H1 (cell line): Measurements from ENCODE around the gene DLGAP3. TPM values are rescaled to one million over a fixed set of nuclear protein-coding genes. Genes with fewer than 3 reads are reported as not detected.

Source experiments
- CTCF ChIA-PET: fragments of 300-600 bp; sonication (Branson Sonifier 250); formaldehyde crosslinking; loops from one replicate; lab custom pipeline; 2021; ENCODE audit not compliant: partially characterized antibody; lab: Charles Lee
- POLR2A ChIA-PET: fragments of 300-600 bp; sonication (Branson Sonifier 250); formaldehyde crosslinking; loops from one replicate; lab custom pipeline; 2021; ENCODE audit warnings: inconsistent platforms; ENCODE audit not compliant: partially characterized antibody; lab: Charles Lee
- DNase-seq, 2 experiments: peaks; one replicate each; pipeline versions ENCODE4 v3.0.0 to v3.0.0-alpha.2; 2010 to 2022; ENCODE audit warnings: low spot score in 2 of 2, low read depth in 1 of 2, mixed read lengths in 1 of 2
- FAIRE-seq: peaks from 2 replicates; lab custom pipeline; 2011; peaks lifted over from hg19 to GRCh38; lab: Jason Lieb, UNC
- H2AFZ ChIP-seq: 2 replicates; pipeline ENCODE4 v1.8.1; 2012; ENCODE audit warnings: low read length, inconsistent platforms
- H2AK5ac ChIP-seq: 2 replicates; pipeline ENCODE4 v1.6.1; 2013; ENCODE audit warnings: low read depth, low read length
- H2BK120ac ChIP-seq: replicated peaks from 2 replicates; pipeline ENCODE3; 2013; ENCODE audit warnings: low read depth, low read length, inconsistent platforms
- H2BK12ac ChIP-seq: 2 replicates; pipeline ENCODE4 v1.6.1; 2013; ENCODE audit warnings: low read depth, low read length
- H2BK15ac ChIP-seq: 2 replicates; pipeline ENCODE4 v1.6.1; 2013; ENCODE audit warnings: low read length
- H2BK20ac ChIP-seq: 2 replicates; pipeline ENCODE4 v1.6.1; 2013; ENCODE audit warnings: low read length
- H2BK5ac ChIP-seq: 2 replicates; pipeline ENCODE4 v1.6.1; 2013; ENCODE audit warnings: low read depth, low read length
- H3K14ac ChIP-seq: 2 replicates; pipeline ENCODE4 v1.6.1; 2013; ENCODE audit warnings: inconsistent platforms; ENCODE audit not compliant: insufficient read length
- H3K18ac ChIP-seq: 2 replicates; pipeline ENCODE4 v1.6.1; 2013; ENCODE audit warnings: low read length; ENCODE audit errors: extremely low read depth
- H3K23ac ChIP-seq: 2 replicates; pipeline ENCODE4 v1.6.1; 2013; ENCODE audit warnings: inconsistent platforms; ENCODE audit not compliant: insufficient read length
- H3K23me2 ChIP-seq: 2 replicates; pipeline ENCODE4 v1.6.1; 2013; ENCODE audit warnings: low read depth, low read length
- H3K27ac ChIP-seq: 2 replicates; pipeline ENCODE4 v1.6.1; 2011; ENCODE audit warnings: low read depth, low read length, inconsistent platforms
- H3K27me3 ChIP-seq, 4 experiments: replicated peaks in 1 of 4; 1 replicate in 1 of 4; 2 replicates in 3 of 4; pipeline versions ENCODE4 v1.6.1 to v1.8.1; 2011 to 2013; ENCODE audit warnings: low read length in 3 of 4, mild to moderate bottlenecking in 3 of 4, inconsistent platforms in 2 of 4, mixed read lengths in 2 of 4, moderate library complexity in 1 of 4; ENCODE audit not compliant: control insufficient read depth in 3 of 4, insufficient read depth in 3 of 4; ENCODE audit errors: extremely low read depth in 1 of 4
- H3K36me3 ChIP-seq, 4 experiments: 2 replicates each; pipeline versions ENCODE4 v1.6.1 to v1.8.1; 2011 to 2013; ENCODE audit warnings: mild to moderate bottlenecking in 4 of 4, low read length in 3 of 4, moderate library complexity in 2 of 4, control low read depth in 1 of 4, inconsistent platforms in 1 of 4; ENCODE audit not compliant: insufficient read depth in 4 of 4, control insufficient read depth in 2 of 4
- H3K4ac ChIP-seq: replicated peaks from 2 replicates; pipeline ENCODE3; 2013; ENCODE audit warnings: low read length, low read depth, mixed read lengths, inconsistent platforms; ENCODE audit not compliant: insufficient read length
- H3K4me1 ChIP-seq, 4 experiments: replicated peaks in 1 of 4; 1 replicate in 1 of 4; 2 replicates in 3 of 4; pipeline versions ENCODE4 v1.6.1 to v1.8.1; 2011 to 2013; ENCODE audit warnings: low read length in 3 of 4, inconsistent platforms in 2 of 4, mixed read lengths in 1 of 4; ENCODE audit not compliant: insufficient read depth in 4 of 4, control insufficient read depth in 3 of 4
- H3K4me2 ChIP-seq, 2 experiments: 2 replicates each; pipeline versions ENCODE4 v1.6.1 to v1.8.1; 2011 to 2013; ENCODE audit warnings: low read depth in 2 of 2, low read length in 2 of 2, control low read depth in 1 of 2, inconsistent platforms in 1 of 2, mild to moderate bottlenecking in 1 of 2; ENCODE audit not compliant: insufficient read depth in 1 of 2
- H3K4me3 ChIP-seq, 4 experiments: fragments of 200-600, 300-600 bp in 1 of 4; sonication (generic), shearing (Covaris generic), sonication (Bioruptor Twin) in 1 of 4; 2 replicates each; pipeline versions ENCODE4 v1.5.1 to v1.8.1; 2011 to 2016; ENCODE audit warnings: low read length in 4 of 4, low read depth in 3 of 4, control low read depth in 2 of 4, inconsistent platforms in 2 of 4, mild to moderate bottlenecking in 2 of 4, mixed read lengths in 1 of 4, moderate library complexity in 1 of 4; ENCODE audit not compliant: insufficient read depth in 2 of 4; ENCODE audit errors: extremely low read depth in 1 of 4
- H3K56ac ChIP-seq: replicated peaks from 2 replicates; pipeline ENCODE3; 2013; ENCODE audit warnings: low read depth, mild to moderate bottlenecking, mixed read lengths, low read length, inconsistent platforms; ENCODE audit not compliant: insufficient read length
- H3K79me1 ChIP-seq: 2 replicates; pipeline ENCODE4 v1.6.1; 2013; ENCODE audit warnings: low read depth, low read length, control low read depth
- H3K79me2 ChIP-seq, 2 experiments: 2 replicates each; pipeline versions ENCODE4 v1.6.1 to v1.8.1; 2012 to 2013; ENCODE audit warnings: low read length in 2 of 2, mild to moderate bottlenecking in 2 of 2, inconsistent platforms in 1 of 2; ENCODE audit not compliant: insufficient read depth in 2 of 2, control insufficient read depth in 1 of 2
- H3K9ac ChIP-seq, 4 experiments: replicated peaks in 1 of 4; 1 replicate in 1 of 4; 2 replicates in 3 of 4; pipeline versions ENCODE4 v1.6.1 to v1.8.1; 2011 to 2013; ENCODE audit warnings: low read depth in 3 of 4, low read length in 3 of 4, control low read depth in 2 of 4, mild to moderate bottlenecking in 2 of 4, moderate library complexity in 2 of 4, inconsistent platforms in 1 of 4; ENCODE audit errors: extremely low read depth in 1 of 4
- H3K9me3 ChIP-seq, 2 experiments: 2 replicates each; pipeline versions ENCODE4 v1.6.1 to v1.8.1; 2012 to 2013; ENCODE audit warnings: mild to moderate bottlenecking in 2 of 2, moderate library complexity in 2 of 2, control low read depth in 1 of 2, inconsistent platforms in 1 of 2, low read depth in 1 of 2, low read length in 1 of 2, mixed read lengths in 1 of 2; ENCODE audit not compliant: insufficient read depth in 2 of 2
- H4K20me1 ChIP-seq, 2 experiments: replicated peaks in 1 of 2; 2 replicates each; pipeline versions ENCODE3 to v1.8.1; 2011 to 2013; ENCODE audit warnings: inconsistent platforms in 2 of 2, low read length in 2 of 2, mild to moderate bottlenecking in 1 of 2; ENCODE audit not compliant: insufficient read depth in 2 of 2, control insufficient read depth in 1 of 2
- H4K5ac ChIP-seq: 2 replicates; pipeline ENCODE4 v1.6.1; 2013; ENCODE audit warnings: low read length, low read depth, mixed read lengths, inconsistent platforms; ENCODE audit not compliant: insufficient read length
- H4K8ac ChIP-seq: 2 replicates; pipeline ENCODE4 v1.8.0; 2013; ENCODE audit warnings: mild to moderate bottlenecking, moderate library complexity, low read length, inconsistent platforms; ENCODE audit not compliant: insufficient read depth; ENCODE audit errors: extremely low read depth
- H4K91ac ChIP-seq: replicated peaks from 2 replicates; pipeline ENCODE3; 2013; ENCODE audit warnings: low read length, mixed read lengths, inconsistent platforms; ENCODE audit not compliant: insufficient read length
- CREB1 ChIP-seq: IDR thresholded peaks from 2 replicates; pipeline ENCODE4 v1.6.1; 2012; ENCODE audit warnings: inconsistent platforms
- FOSL1 ChIP-seq: IDR thresholded peaks from 2 replicates; pipeline ENCODE4 v1.6.1; 2011; ENCODE audit warnings: mild to moderate bottlenecking, low read depth, low read length, moderate library complexity; ENCODE audit not compliant: insufficient read depth
- GTF2F1 ChIP-seq: IDR thresholded peaks from 2 replicates; pipeline ENCODE4 v1.6.1; 2012; ENCODE audit warnings: low read depth, low read length, improper control_type of control experiment, borderline replicate concordance
- JUND ChIP-seq: IDR thresholded peaks from 2 replicates; pipeline ENCODE4 v1.6.1; 2011; ENCODE audit warnings: mild to moderate bottlenecking, improper control_type of control experiment, low read length
- KDM5A ChIP-seq: fragments of 200-600 bp; IDR thresholded peaks from 2 replicates; pipeline ENCODE4 v1.7.1; 2012; ENCODE audit warnings: mild to moderate bottlenecking, low read length, inconsistent platforms, mixed read lengths
- MAX ChIP-seq: IDR thresholded peaks from 2 replicates; pipeline ENCODE4 v1.6.1; 2012; ENCODE audit warnings: inconsistent platforms
- PHF8 ChIP-seq: fragments of 200-600 bp; sonication (generic); conservative IDR thresholded peaks from 2 replicates; pipeline ENCODE4 v1.7.1; 2012; ENCODE audit warnings: low read depth, mild to moderate bottlenecking, inconsistent platforms, low read length, moderate library complexity
- RFX5 ChIP-seq: IDR thresholded peaks from 2 replicates; pipeline ENCODE4 v1.6.1; 2011; ENCODE audit warnings: low read depth, low read length, improper control_type of control experiment, borderline replicate concordance
- RXRA ChIP-seq: IDR thresholded peaks from 2 replicates; pipeline ENCODE4 v1.6.1; 2011; ENCODE audit warnings: low read depth, mild to moderate bottlenecking, low read length, moderate library complexity; ENCODE audit not compliant: insufficient read depth
- SIRT6 ChIP-seq: IDR thresholded peaks from one replicate; pipeline ENCODE4 v1.7.1; 2012; ENCODE audit warnings: low read length, inconsistent platforms
- SUZ12 ChIP-seq: fragments of 200-600 bp; sonication (generic); IDR thresholded peaks from 2 replicates; pipeline ENCODE4 v1.6.1; 2012; ENCODE audit warnings: mild to moderate bottlenecking, inconsistent platforms, low read length, moderate library complexity, mixed read lengths
- USF2 ChIP-seq: IDR thresholded peaks from 2 replicates; pipeline ENCODE4 v1.6.1; 2011; ENCODE audit warnings: low read length, improper control_type of control experiment
- WGBS, 2 experiments: shearing (Covaris generic) in 1 of 2; methylation state at CpG; one replicate each; pipeline versions ENCODE4 v1.1.6 to v1.1.7; 2013 to 2015; ENCODE audit warnings: low lambda C conversion rate in 2 of 2, mixed read lengths in 2 of 2, inconsistent platforms in 1 of 2, low coverage in 1 of 2, missing lambda C conversion rate in 1 of 2; ENCODE audit not compliant: insufficient replicate concordance in 2 of 2, insufficient coverage in 1 of 2, insufficient read length in 1 of 2; ENCODE audit errors: extremely low coverage in 1 of 2, missing lambda C conversion rate in 1 of 2; 5-methylcytosine and 5-hydroxymethylcytosine counted together
- polyA plus RNA-seq, 7 experiments: library from polyadenylated mRNA; depleted of rRNA in 3 of 7; stranded (reverse) in 5 of 7; unstranded in 2 of 7; fragments of >200 nt in 5 of 7; fragments of 200-250 nt in 2 of 7; gene quantifications; 1 replicate in 5 of 7; 2 replicates in 1 of 7; 4 replicates in 1 of 7; pipeline versions ENCODE4 v1.2.1 to v1.2.3, GENCODE V29; 2011 to 2013; ENCODE audit warnings: missing spikeins in 2 of 7, mixed read lengths in 2 of 7
- total RNA-seq: library from RNA; stranded (reverse); fragmentation: NEBNext Ultra II Directional; extraction: Animal tissue kit (Norgen Biotek cat#: 25700); gene quantifications from 2 replicates; pipeline ENCODE4 v1.2.1, GENCODE V29; 2021

The DLGAP3 gene
- total and polyA plus RNA-seq, 2 of the 8 experiments (the other 6 are each of a cell fraction or from before 2014, with no cell fraction given), result 3.8 to 13.2 TPM

- Histone ChIP-seq H3K56ac (no peak overlapping the region), H3K4me2 (no peak overlapping the region), H3K9me3 (no peaks in the 10 kb centered on the region), H2AK5ac (no peak overlapping the region), H3K4me1 (0 out of 7 replicates have a peak, but pooled peaks cover 0 to 2% (median 0%) of the 10 kb centered on the region in 4 experiments), H4K91ac (no peak overlapping the region), H3K27ac (no peak overlapping the region), H3K9ac (no peak overlapping the region), H3K4ac (no peak overlapping the region), H2BK120ac (no peak overlapping the region), H3K79me2 (no peaks in the 10 kb centered on the region), H4K8ac (no peak overlapping the region), H3K18ac (no peak overlapping the region), H2BK12ac (no peak overlapping the region), H2BK5ac (no peak overlapping the region), H3K14ac (no peak overlapping the region), H2BK15ac (no peak overlapping the region), H3K27me3 (no peaks in the 10 kb centered on the region), H3K23me2 (no peaks in the 10 kb centered on the region; the same call in 1 of the 2 replicates), H2BK20ac (no peak overlapping the region), H3K23ac (no peak overlapping the region), H2AFZ (no peak overlapping the region), H4K5ac (no peak overlapping the region), H3K36me3 (no peaks in the 10 kb centered on the region), H3K79me1 (no peaks in the 10 kb centered on the region; the same call in 1 of the 2 replicates), H3K4me3 (no peak overlapping the region), H4K20me1 (no peaks in the 10 kb centered on the region)
- FAIRE-seq, result no peak
- no peak for DNase-seq
- CTCF ChIA-PET, result interaction anchor here (0.5 to 5.2 kb wide), 3 partner anchors 9 to 333 kb away, joined by 3 to 23 read pairs (median 3); partner anchors contain the start of gene SMIM12
- WGBS, 2 experiments, result 86% methylated on average over 4 of the region's 4 CpGs; no CpG with 5 or more reads in 1 of the 2 experiments
- POLR2A ChIA-PET, result interaction anchor here (1.0 to 1.3 kb wide), 3 partner anchors 9 to 52 kb away, joined by 3 to 4 read pairs (median 3); no protein-coding TSS in a partner anchor
- no peak for TF ChIP-seq CREB1
- no peak for TF ChIP-seq PHF8
- no peak for TF ChIP-seq USF2
- TF ChIP-seq SIRT6, result no peak
- no peak for TF ChIP-seq KDM5A
- TF ChIP-seq MAX, result no peak
- TF ChIP-seq GTF2F1, result no peak
- no peak for TF ChIP-seq RFX5
- TF ChIP-seq RXRA, result no peak
- TF ChIP-seq FOSL1, result no peak
- no peak for TF ChIP-seq SUZ12
- no peak for TF ChIP-seq JUND
Observed at GRCh38 chr1:34874296-34874952, 55.0 kb downstream of the DLGAP3 start.
